OCI-LY7 (cell line): ENCODE measurements around the gene UFM1.

Experiments used
- CTCF ChIP-seq: fragments of 200-600 bp; sonication (generic); conservative IDR thresholded peaks from 2 replicates; pipeline ENCODE4 v1.5.1; 2014; ENCODE audit warnings: mild to moderate bottlenecking, antibody characterized with exemption, low read length, moderate library complexity, mixed read lengths
- EZH2phosphoT487 ChIP-seq: fragments of 200-600 bp; sonication (generic); IDR thresholded peaks from 2 replicates; pipeline ENCODE4 v1.6.1; 2018; ENCODE audit warnings: low read depth, borderline replicate concordance, mild to moderate bottlenecking, mixed run types, antibody characterized with exemption, low read length, moderate library complexity, mixed read lengths

GRCh38 chr13:38395497-38395788 lies 45.8 kb downstream of the UFM1 start:
- TF ChIP-seq CTCF: no peak
- no peak for TF ChIP-seq EZH2phosphoT487
